IPS-NIHi7 (cell line): Measurements from ENCODE around the gene CNDP2.

Source experiments
- DNase-seq: peaks from one replicate; pipeline ENCODE4 v3.0.0; 2012; ENCODE audit warnings: mixed read lengths; ENCODE audit errors: extremely low spot score

CNDP2 gene

GRCh38 chr18:74569401-74569800 is 73.2 kb downstream of the CNDP2 start:
- DNase-seq, result no peak

- DNase-seq, result no peak
These were observed 74.1 kb downstream of the CNDP2 start for GRCh38 chr18:74570266-74570665.

- DNase-seq, result no peak
These were observed 75.9 kb downstream of the CNDP2 start for GRCh38 chr18:74571895-74572680.

GRCh38 chr18:74573053-74573452 is 76.9 kb downstream of the CNDP2 start:
- no peak for DNase-seq
